ENCODE data around the gene TUBGCP3.
A peak's percentile ranks its signal among the peaks of the same experiment; 100 is the strongest.

The TUBGCP3 gene

DNA sequence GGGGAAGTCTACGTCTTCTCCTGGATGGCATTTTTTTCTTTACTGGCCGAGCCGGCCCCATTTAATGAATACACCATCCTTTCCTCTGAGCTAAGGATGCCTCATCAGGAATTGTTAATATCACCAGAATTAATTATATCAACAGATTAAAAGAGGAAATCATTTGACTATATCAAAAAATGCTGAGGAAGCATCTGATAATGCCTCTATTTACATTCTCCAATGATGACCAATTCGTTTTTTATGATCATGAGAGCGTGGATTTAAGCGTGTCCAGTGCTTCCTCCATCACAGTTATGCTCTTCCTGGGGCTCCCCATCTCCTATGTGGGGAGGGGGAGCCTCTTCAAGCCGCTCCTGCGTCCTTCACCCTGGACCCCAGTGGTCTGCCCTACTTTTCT lies 58.7 kb downstream of the TUBGCP3 start:
- H3K4me3 ChIP-seq (ENCODE audit: low read length): no peak overlapping the region
- TF ChIP-seq, protein P1, sequence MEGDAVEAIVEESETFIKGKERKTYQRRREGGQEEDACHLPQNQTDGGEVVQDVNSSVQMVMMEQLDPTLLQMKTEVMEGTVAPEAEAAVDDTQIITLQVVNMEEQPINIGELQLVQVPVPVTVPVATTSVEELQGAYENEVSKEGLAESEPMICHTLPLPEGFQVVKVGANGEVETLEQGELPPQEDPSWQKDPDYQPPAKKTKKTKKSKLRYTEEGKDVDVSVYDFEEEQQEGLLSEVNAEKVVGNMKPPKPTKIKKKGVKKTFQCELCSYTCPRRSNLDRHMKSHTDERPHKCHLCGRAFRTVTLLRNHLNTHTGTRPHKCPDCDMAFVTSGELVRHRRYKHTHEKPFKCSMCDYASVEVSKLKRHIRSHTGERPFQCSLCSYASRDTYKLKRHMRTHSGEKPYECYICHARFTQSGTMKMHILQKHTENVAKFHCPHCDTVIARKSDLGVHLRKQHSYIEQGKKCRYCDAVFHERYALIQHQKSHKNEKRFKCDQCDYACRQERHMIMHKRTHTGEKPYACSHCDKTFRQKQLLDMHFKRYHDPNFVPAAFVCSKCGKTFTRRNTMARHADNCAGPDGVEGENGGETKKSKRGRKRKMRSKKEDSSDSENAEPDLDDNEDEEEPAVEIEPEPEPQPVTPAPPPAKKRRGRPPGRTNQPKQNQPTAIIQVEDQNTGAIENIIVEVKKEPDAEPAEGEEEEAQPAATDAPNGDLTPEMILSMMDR (conservative IDR thresholded peaks at IDR 0.05; ENCODE audit: low read length): no peak
- no peak for DNase-seq (ENCODE audit: low read depth)

DNA sequence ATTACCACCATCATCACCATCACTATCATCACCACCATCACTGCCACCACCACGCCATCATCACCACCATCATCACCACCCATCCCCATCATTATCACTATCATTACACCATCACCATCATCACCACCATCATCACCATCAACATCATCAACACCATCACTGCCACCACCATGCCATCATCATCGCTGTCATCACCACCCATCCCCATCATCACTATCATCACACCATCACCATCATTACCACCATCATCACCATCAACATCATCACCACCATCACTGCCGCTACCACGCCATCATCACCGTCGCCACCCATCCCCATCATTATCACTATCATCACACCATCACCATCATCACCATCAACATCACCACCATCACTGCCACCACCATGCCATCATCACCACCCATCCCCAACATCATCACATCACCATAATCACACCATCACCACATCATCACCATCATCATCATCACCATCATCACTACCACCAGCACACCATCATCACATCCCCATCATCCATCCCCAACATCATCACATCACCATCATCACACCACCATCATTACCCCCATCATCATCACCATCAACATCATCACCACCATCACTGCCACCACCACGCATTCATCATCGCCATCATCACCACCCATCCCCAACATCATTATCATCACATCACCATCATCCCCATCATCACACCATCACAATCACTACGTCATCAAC lies 61.7 kb downstream of the TUBGCP3 start:
- TF ChIP-seq, protein P1 (conservative IDR thresholded peaks at IDR 0.05; ENCODE audit: low read length): no peak
- DNase-seq (ENCODE audit: low read depth): no peak
- H3K4me3 ChIP-seq (ENCODE audit: low read length): no peak overlapping the region

DNA sequence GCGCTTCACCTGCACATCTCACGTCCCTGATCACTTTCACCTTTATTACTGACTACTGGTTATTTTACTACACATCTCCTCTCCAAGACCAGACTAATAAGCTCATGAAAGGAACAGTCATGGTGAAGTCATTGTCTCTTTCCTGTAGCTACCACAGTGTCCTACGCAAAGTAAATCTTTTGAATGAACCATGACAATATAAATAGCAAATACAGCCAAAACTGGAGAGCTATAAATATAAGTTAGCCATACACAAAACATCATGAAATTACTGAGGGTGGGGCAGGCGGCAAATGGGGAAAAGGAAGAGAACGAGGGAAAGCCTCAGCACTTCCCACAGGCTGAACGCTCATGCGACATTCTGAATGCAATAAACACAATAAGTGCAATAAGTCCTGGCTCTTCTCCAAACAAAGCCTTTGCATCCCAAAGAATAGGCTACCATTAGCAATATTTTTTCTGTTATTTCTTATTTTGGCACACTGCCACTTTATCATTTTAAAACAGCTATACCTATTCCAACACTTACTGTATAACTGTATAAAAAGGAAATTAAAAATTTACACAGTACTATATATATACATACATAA lies 62.5 kb downstream of the TUBGCP3 start:
- H3K4me3 ChIP-seq (ENCODE audit: low read length): no peak overlapping the region
- DNase-seq (ENCODE audit: low read depth): no peak
- TF ChIP-seq, protein P1 (conservative IDR thresholded peaks at IDR 0.05; ENCODE audit: low read length): no peak

DNA sequence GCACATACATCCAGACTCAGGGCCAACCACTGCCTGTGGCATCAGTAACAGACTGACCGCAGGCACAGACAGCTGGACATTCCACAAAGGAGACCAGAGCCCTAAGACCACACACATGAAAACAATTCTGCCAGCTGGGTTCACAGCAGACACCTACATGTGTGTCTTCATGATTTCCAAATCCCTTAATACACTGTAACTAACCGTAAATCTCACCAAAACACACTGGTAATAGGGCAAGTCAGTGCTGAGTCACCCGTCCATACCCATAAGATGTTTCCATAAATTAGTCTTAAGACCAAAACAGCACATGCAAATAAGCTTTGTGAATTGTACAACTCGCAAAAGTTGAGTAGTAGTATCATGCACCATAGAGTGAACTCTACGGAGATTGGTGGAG lies 65.4 kb downstream of the TUBGCP3 start:
- peak; percentile 37 for DNase-seq (ENCODE audit: low read depth)
- TF ChIP-seq, protein P1 (conservative IDR thresholded peaks at IDR 0.05; ENCODE audit: low read length): no peak
- no peak overlapping the region for H3K4me3 ChIP-seq (ENCODE audit: low read length)

DNA sequence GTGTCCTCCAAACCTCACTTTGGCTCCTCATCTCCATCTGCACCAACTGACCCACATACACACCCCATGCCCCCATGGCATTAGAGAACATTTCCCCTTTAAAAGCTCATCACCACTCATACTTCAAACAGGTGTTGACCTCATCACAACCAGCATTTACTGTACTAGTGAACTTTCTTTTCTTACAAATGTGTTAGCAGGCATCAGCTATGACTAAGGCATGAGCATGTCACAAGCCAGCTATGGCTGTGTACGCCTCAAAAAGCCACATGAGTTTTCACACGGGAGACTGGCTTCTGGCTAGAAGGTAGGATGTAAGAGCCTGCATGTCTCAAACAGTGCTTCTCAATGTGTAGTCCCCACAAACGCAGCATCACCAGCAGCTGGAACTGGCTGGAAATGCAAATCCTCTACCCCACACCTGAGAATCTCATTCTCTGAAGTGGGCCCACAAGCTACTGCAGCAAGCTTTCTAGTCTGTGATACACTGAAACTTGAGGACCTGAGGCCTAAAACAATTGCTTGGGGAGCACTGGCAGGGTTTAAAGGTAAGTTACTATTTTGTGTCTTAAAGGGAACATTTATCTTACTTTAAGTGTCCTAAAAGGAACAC lies 66.8 kb downstream of the TUBGCP3 start:
- no peak overlapping the region for H3K4me3 ChIP-seq (ENCODE audit: low read length)
- no peak for DNase-seq (ENCODE audit: low read depth)
- TF ChIP-seq, protein P1 (conservative IDR thresholded peaks at IDR 0.05; ENCODE audit: low read length): no peak

DNA sequence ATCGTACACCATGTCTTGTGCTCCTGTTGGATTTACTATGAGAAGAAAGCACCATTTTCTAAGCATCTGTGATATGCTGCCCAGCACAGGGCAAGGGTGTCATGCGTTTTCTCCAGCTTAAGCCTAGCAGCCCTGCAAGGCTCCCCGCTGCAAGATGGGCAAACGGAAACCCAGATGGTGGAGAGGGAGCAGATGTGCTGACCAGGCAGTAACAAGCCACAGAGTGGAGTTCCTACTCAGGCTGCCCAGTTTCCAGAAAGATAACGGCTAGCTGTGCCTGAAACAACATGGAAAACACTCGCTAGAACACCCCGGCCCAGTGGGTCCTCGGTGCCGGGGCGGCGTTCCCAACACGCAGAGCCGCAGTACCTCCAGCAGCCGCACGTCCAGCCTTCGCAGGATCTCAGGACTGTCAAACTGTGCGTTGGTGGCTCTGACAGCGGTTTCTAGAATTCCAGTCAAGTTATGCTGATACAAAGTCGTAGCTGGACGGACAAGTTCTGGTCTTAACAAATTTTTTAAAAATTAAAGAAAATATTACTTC lies 68.4 kb downstream of the TUBGCP3 start:
- DNase-seq (ENCODE audit: low read depth): no peak
- H3K4me3 ChIP-seq (ENCODE audit: low read length): no peak overlapping the region
- TF ChIP-seq, protein P1 (conservative IDR thresholded peaks at IDR 0.05; ENCODE audit: low read length): no peak
